ENCODE results near the gene SIGLEC5.

SIGLEC5 gene

GRCh38 chr19:51600940-51601580, 29.1 kb downstream of the SIGLEC5 start:
- no peak overlapping the region for H3K4me3 ChIP-seq (ENCODE audit: low read depth in 1 of 2, low read length in 2 of 2)
- no peaks in the 10 kb centered on the region for H3K9me3 ChIP-seq (ENCODE audit: control insufficient read depth in 1 of 2, low read length in 2 of 2)
- no peaks in the 10 kb centered on the region for H3K4me1 ChIP-seq (ENCODE audit: control insufficient read depth in 1 of 2, insufficient read depth in 2 of 2, low read length in 2 of 2)
- H3K9ac ChIP-seq (ENCODE audit: low read depth in 1 of 2, low read length in 2 of 2): no peak overlapping the region
- no peaks in the 10 kb centered on the region for H3K36me3 ChIP-seq (ENCODE audit: control insufficient read depth in 1 of 2, insufficient read depth in 2 of 2, low read length in 2 of 2)
- no peak overlapping the region for H3K27ac ChIP-seq (ENCODE audit: low read depth, low read length)
- peaks cover 0 to 3% of the 10 kb centered on the region in 2 donors for H3K27me3 ChIP-seq (ENCODE audit: control insufficient read depth in 1 of 2, insufficient read depth in 2 of 2, low read length in 2 of 2)

- H3K27me3 ChIP-seq (ENCODE audit: control insufficient read depth in 1 of 2, insufficient read depth in 2 of 2, low read length in 2 of 2): peaks cover 0 to 3% of the 10 kb centered on the region in 2 donors
- H3K27ac ChIP-seq (ENCODE audit: low read depth, low read length): no peak overlapping the region
- no peaks in the 10 kb centered on the region for H3K9me3 ChIP-seq (ENCODE audit: control insufficient read depth in 1 of 2, low read length in 2 of 2)
- no peaks in the 10 kb centered on the region for H3K36me3 ChIP-seq (ENCODE audit: control insufficient read depth in 1 of 2, insufficient read depth in 2 of 2, low read length in 2 of 2)
- no peak overlapping the region for H3K9ac ChIP-seq (ENCODE audit: low read depth in 1 of 2, low read length in 2 of 2)
- no peak overlapping the region for H3K4me3 ChIP-seq (ENCODE audit: low read depth in 1 of 2, low read length in 2 of 2)
- H3K4me1 ChIP-seq (ENCODE audit: control insufficient read depth in 1 of 2, insufficient read depth in 2 of 2, low read length in 2 of 2): peaks cover 6 to 7% of the 10 kb centered on the region in 2 donors
These were observed 31.1 kb downstream of the SIGLEC5 start for GRCh38 chr19:51599084-51599483.

DNA sequence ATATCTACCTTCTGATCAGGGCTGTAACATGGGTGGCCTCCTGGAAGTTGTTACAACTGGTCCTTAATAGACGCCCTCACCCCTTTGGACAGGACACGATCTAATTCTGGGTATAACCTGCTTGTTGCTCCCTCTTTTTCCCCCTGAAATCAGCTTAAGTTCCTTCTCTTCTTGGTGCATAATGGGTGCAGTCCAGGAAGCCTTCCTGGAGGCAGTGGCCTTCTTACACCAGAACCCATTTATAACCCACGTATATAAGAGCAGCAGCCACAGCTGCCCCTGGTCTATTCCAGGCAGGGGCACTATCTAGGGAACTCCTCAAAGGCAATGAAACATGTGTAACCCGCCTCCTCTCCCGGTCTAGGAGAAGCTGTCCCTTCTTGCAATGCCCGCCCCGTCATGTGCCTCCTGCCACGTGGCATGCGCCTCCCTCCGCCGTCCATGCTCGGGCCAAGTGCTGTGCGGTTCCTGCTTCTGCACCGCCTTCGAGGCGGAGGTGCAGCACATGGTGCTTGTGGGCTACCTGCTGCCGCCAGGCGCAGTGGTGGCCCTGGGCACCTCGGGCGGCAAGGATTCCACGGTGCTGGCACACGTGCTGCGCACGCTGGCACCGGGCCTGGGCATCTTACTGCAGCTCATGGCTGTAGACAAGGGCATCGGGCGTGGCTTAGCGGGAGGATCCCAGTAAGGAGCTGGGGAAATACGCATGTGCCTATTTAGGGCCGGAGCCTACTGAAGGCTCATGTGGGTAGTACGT, 31.9 kb downstream of the SIGLEC5 start:
- no peaks in the 10 kb centered on the region for H3K9me3 ChIP-seq (ENCODE audit: control insufficient read depth in 1 of 2, low read length in 2 of 2)
- H3K27ac ChIP-seq (ENCODE audit: low read depth, low read length): no peak overlapping the region
- peaks cover 0 to 3% of the 10 kb centered on the region in 2 donors for H3K27me3 ChIP-seq (ENCODE audit: control insufficient read depth in 1 of 2, insufficient read depth in 2 of 2, low read length in 2 of 2)
- H3K4me3 ChIP-seq (ENCODE audit: low read depth in 1 of 2, low read length in 2 of 2): no peak overlapping the region
- peaks cover 11 to 13% of the 10 kb centered on the region in 2 donors for H3K4me1 ChIP-seq (ENCODE audit: control insufficient read depth in 1 of 2, insufficient read depth in 2 of 2, low read length in 2 of 2)
- H3K36me3 ChIP-seq (ENCODE audit: control insufficient read depth in 1 of 2, insufficient read depth in 2 of 2, low read length in 2 of 2): no peaks in the 10 kb centered on the region
- no peak overlapping the region for H3K9ac ChIP-seq (ENCODE audit: low read depth in 1 of 2, low read length in 2 of 2)

DNA sequence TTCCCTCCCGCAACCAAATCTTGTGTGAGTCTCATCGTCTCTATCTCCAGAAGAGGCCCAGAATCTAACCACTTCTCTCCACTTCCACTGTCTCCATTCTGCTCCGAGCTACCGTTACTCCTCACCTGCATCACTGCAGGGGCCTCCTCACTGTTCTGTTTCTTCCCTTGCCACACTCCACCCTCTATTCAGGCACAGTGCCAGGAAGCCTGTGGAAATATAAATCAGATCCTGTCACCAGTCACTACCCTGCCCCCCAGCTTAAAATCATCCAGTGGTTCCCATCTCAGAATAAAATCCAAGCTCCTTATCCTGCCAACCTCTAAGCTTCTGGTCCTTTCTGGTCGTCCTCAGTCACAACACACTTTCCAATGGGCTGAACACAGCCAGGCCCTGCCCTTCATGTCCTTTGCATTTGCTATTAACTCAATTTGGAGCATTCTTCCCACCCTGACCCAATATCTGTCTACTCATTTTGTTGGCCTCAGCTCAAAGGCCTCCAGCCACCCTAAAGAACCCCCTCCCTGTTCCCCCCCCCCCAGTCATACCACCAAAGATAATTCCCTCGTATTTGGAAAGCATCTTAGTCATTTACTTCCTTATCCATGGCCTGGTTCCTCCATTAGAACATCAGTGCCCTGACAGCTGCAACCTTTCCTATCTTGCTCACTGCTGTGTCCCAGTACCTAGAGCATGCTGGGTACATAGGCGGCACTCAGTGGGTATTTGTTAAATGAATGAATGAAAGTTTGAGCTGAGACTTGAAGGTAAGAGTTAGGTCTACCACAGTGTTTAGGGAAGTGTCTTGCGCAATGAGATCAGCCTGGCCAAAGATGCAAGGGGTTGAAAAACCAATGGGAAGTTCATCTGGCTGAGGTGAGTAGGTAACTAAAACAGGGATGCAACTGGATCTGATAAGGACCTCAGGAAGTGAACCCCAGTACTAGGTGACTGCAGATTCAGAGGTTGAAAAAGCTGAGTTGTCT, 34.7 kb downstream of the SIGLEC5 start:
- no peak overlapping the region for H3K9ac ChIP-seq (ENCODE audit: low read depth in 1 of 2, low read length in 2 of 2)
- no peak overlapping the region for H3K27ac ChIP-seq (ENCODE audit: low read depth, low read length)
- peaks cover 15 to 18% of the 10 kb centered on the region in 2 donors for H3K4me1 ChIP-seq (ENCODE audit: control insufficient read depth in 1 of 2, insufficient read depth in 2 of 2, low read length in 2 of 2)
- peak overlapping the region; percentile 76 to 77 for H3K4me3 ChIP-seq (ENCODE audit: low read depth in 1 of 2, low read length in 2 of 2)
- H3K27me3 ChIP-seq (ENCODE audit: control insufficient read depth in 1 of 2, insufficient read depth in 2 of 2, low read length in 2 of 2): peaks cover 0 to 3% of the 10 kb centered on the region in 2 donors
- H3K36me3 ChIP-seq (ENCODE audit: control insufficient read depth in 1 of 2, insufficient read depth in 2 of 2, low read length in 2 of 2): no peaks in the 10 kb centered on the region
- H3K9me3 ChIP-seq (ENCODE audit: control insufficient read depth in 1 of 2, low read length in 2 of 2): no peaks in the 10 kb centered on the region

DNA sequence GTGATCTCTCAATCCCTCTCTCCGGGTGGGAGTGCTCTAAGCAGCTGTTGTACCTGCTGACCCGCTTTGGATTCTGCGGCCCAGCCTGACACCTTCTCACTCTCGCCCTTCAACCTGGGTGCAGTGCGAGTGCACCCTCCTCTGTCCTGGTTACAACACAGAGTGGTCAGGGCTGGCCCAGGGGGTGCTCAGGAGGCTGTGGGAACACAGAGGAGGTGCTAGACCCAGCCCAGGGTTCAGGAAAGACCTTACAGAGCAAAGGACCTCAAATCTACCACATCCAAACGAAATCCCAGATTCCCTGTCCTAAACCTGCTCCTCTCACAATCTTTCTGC, 35.5 kb downstream of the SIGLEC5 start:
- H3K4me3 ChIP-seq (ENCODE audit: low read depth in 1 of 2, low read length in 2 of 2): peak overlapping the region; percentile 76 to 77
- H3K9me3 ChIP-seq (ENCODE audit: control insufficient read depth in 1 of 2, low read length in 2 of 2): no peaks in the 10 kb centered on the region
- H3K27ac ChIP-seq (ENCODE audit: low read depth, low read length): no peak overlapping the region
- H3K36me3 ChIP-seq (ENCODE audit: control insufficient read depth in 1 of 2, insufficient read depth in 2 of 2, low read length in 2 of 2): no peaks in the 10 kb centered on the region
- H3K9ac ChIP-seq (ENCODE audit: low read depth in 1 of 2, low read length in 2 of 2): peak overlapping the region; percentile 40 to 60
- H3K27me3 ChIP-seq (ENCODE audit: control insufficient read depth in 1 of 2, insufficient read depth in 2 of 2, low read length in 2 of 2): no peaks in the 10 kb centered on the region
- H3K4me1 ChIP-seq (ENCODE audit: control insufficient read depth in 1 of 2, insufficient read depth in 2 of 2, low read length in 2 of 2): peaks cover 15 to 18% of the 10 kb centered on the region in 2 donors

- H3K9ac ChIP-seq (ENCODE audit: low read depth in 1 of 2, low read length in 2 of 2): peak overlapping the region; percentile 40 to 68
- H3K4me1 ChIP-seq (ENCODE audit: control insufficient read depth in 1 of 2, insufficient read depth in 2 of 2, low read length in 2 of 2): peaks cover 15 to 18% of the 10 kb centered on the region in 2 donors
- H3K27me3 ChIP-seq (ENCODE audit: control insufficient read depth in 1 of 2, insufficient read depth in 2 of 2, low read length in 2 of 2): no peaks in the 10 kb centered on the region
- peak overlapping the region; percentile 76 to 77 for H3K4me3 ChIP-seq (ENCODE audit: low read depth in 1 of 2, low read length in 2 of 2)
- no peak overlapping the region for H3K27ac ChIP-seq (ENCODE audit: low read depth, low read length)
- H3K9me3 ChIP-seq (ENCODE audit: control insufficient read depth in 1 of 2, low read length in 2 of 2): no peaks in the 10 kb centered on the region
- no peaks in the 10 kb centered on the region for H3K36me3 ChIP-seq (ENCODE audit: control insufficient read depth in 1 of 2, insufficient read depth in 2 of 2, low read length in 2 of 2)
These were observed 36.0 kb downstream of the SIGLEC5 start for GRCh38 chr19:51593969-51594773.

GRCh38 chr19:51593138-51593890, 36.9 kb downstream of the SIGLEC5 start:
- Histone ChIP-seq H3K27ac (ENCODE audit: low read depth, low read length) (no peak overlapping the region), H3K9me3 (ENCODE audit: control insufficient read depth in 1 of 2, low read length in 2 of 2) (peaks cover under 1 to 3% of the 10 kb centered on the region in 2 donors), H3K4me3 (ENCODE audit: low read depth in 1 of 2, low read length in 2 of 2) (peak overlapping the region; percentile 76 to 77), H3K36me3 (ENCODE audit: control insufficient read depth in 1 of 2, insufficient read depth in 2 of 2, low read length in 2 of 2) (no peaks in the 10 kb centered on the region), H3K4me1 (ENCODE audit: control insufficient read depth in 1 of 2, insufficient read depth in 2 of 2, low read length in 2 of 2) (peaks cover 15 to 18% of the 10 kb centered on the region in 2 donors), H3K9ac (ENCODE audit: low read depth in 1 of 2, low read length in 2 of 2) (peak overlapping the region; percentile 27 to 68), H3K27me3 (ENCODE audit: control insufficient read depth in 1 of 2, insufficient read depth in 2 of 2, low read length in 2 of 2) (no peaks in the 10 kb centered on the region)

- Histone ChIP-seq H3K36me3 (ENCODE audit: control insufficient read depth in 1 of 2, insufficient read depth in 2 of 2, low read length in 2 of 2) (peaks cover 2 to 4% of the 10 kb centered on the region in 2 donors), H3K4me3 (ENCODE audit: low read depth in 1 of 2, low read length in 2 of 2) (no peak overlapping the region), H3K9ac (ENCODE audit: low read depth in 1 of 2, low read length in 2 of 2) (no peak overlapping the region), H3K27me3 (ENCODE audit: control insufficient read depth in 1 of 2, insufficient read depth in 2 of 2, low read length in 2 of 2) (no peaks in the 10 kb centered on the region), H3K4me1 (ENCODE audit: control insufficient read depth in 1 of 2, insufficient read depth in 2 of 2, low read length in 2 of 2) (peaks cover 15 to 18% of the 10 kb centered on the region in 2 donors), H3K9me3 (ENCODE audit: control insufficient read depth in 1 of 2, low read length in 2 of 2) (peaks cover 8 to 10% of the 10 kb centered on the region in 2 donors), H3K27ac (ENCODE audit: low read depth, low read length) (no peak overlapping the region)
These were observed 37.7 kb downstream of the SIGLEC5 start for GRCh38 chr19:51592521-51592920.

DNA sequence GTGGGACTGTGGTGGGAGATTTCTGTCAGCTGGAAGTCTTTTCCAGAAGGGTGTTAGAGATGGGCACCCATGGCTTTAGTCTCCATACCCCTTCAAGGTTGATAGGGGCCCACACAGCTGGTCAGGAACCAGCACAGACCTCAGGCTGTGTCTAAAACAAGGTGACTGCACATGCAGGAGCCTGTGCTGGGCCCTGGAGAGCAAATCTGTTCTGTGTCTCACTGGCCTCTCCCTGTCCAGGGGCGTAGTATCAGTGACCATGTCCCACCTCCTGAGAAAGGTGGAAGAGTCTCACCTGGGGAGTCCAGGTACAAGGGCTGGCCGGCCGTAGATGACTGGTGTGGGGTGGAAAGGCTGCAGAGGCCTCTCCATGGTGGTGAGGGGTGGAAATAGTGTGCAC, 39.8 kb downstream of the SIGLEC5 start:
- no peak overlapping the region for H3K9ac ChIP-seq (ENCODE audit: low read depth in 1 of 2, low read length in 2 of 2)
- peaks cover 16 to 29% of the 10 kb centered on the region in 2 donors for H3K9me3 ChIP-seq (ENCODE audit: control insufficient read depth in 1 of 2, low read length in 2 of 2)
- H3K4me1 ChIP-seq (ENCODE audit: control insufficient read depth in 1 of 2, insufficient read depth in 2 of 2, low read length in 2 of 2): peaks cover 15 to 18% of the 10 kb centered on the region in 2 donors
- no peak overlapping the region for H3K4me3 ChIP-seq (ENCODE audit: low read depth in 1 of 2, low read length in 2 of 2)
- peaks cover 21 to 22% of the 10 kb centered on the region in 2 donors for H3K36me3 ChIP-seq (ENCODE audit: control insufficient read depth in 1 of 2, insufficient read depth in 2 of 2, low read length in 2 of 2)
- no peaks in the 10 kb centered on the region for H3K27me3 ChIP-seq (ENCODE audit: control insufficient read depth in 1 of 2, insufficient read depth in 2 of 2, low read length in 2 of 2)
- no peak overlapping the region for H3K27ac ChIP-seq (ENCODE audit: low read depth, low read length)
